HepG2 (cell line): Measurements from ENCODE around the gene SH3YL1. TPM values are rescaled to one million over a fixed set of nuclear protein-coding genes. Genes with fewer than 3 reads are reported as not detected.
A peak's percentile ranks its signal among the peaks of the same experiment; 100 is the strongest.
"Not testable (repeated sequence)": the region's sequence is repeated elsewhere in the genome, so short reads cannot be mapped to it uniquely, and the experiment has no call there.

Experiments
- BORCS8-MEF2B ChIP-seq: sonication (generic); formaldehyde crosslinking; IDR thresholded peaks from 2 replicates; pipeline ENCODE4 v1.8.0; 2022; ENCODE audit warnings: mild to moderate bottlenecking, missing genetic modification reagents
- FOSL2 ChIP-seq: sonication (generic); formaldehyde crosslinking; IDR thresholded peaks from 2 replicates; pipeline ENCODE4 v1.4.0; 2020; ENCODE audit warnings: missing genetic modification reagents
- FOXA3 ChIP-seq: IDR thresholded peaks from 2 replicates; pipeline ENCODE4 v1.6.1; 2016; ENCODE audit warnings: missing genetic modification reagents, missing compliant biosample characterization
- GATAD2A ChIP-seq: IDR thresholded peaks from 2 replicates; pipeline ENCODE4 v1.6.1; 2016
- HOXA5 ChIP-seq: sonication (generic); formaldehyde crosslinking; IDR thresholded peaks from 2 replicates; pipeline ENCODE4 v1.4.0; 2020; ENCODE audit warnings: missing genetic modification reagents
- KAT8 ChIP-seq: IDR thresholded peaks from 2 replicates; pipeline ENCODE4 v1.6.1; 2016; ENCODE audit warnings: missing genetic modification reagents, missing compliant biosample characterization
- LCORL ChIP-seq, 2 experiments: fragments of 450-650 bp in 1 of 2; sonication (generic) in 1 of 2; formaldehyde crosslinking in 1 of 2; IDR thresholded peaks; 2 replicates each; pipeline versions ENCODE4 v1.5.0 to v1.6.1; 2017 to 2020; ENCODE audit warnings: antibody characterized with exemption in 1 of 2, missing genetic modification reagents in 1 of 2
- MIER2 ChIP-seq: IDR thresholded peaks from 2 replicates; pipeline ENCODE4 v1.6.1; 2016; ENCODE audit warnings: missing biosample characterization, missing genetic modification reagents
- PATZ1 ChIP-seq: sonication (generic); formaldehyde crosslinking; IDR thresholded peaks from 2 replicates; pipeline ENCODE4 v1.4.0; 2020; ENCODE audit warnings: missing genetic modification reagents
- PHF21A ChIP-seq: sonication (generic); formaldehyde crosslinking; IDR thresholded peaks from 2 replicates; pipeline ENCODE4 v1.5.0; 2020; ENCODE audit warnings: mild to moderate bottlenecking, missing genetic modification reagents
- RXRB ChIP-seq: IDR thresholded peaks from 2 replicates; pipeline ENCODE4 v1.6.1; 2016; ENCODE audit warnings: borderline replicate concordance, missing genetic modification reagents, missing compliant biosample characterization
- SALL1 ChIP-seq: sonication (generic); formaldehyde crosslinking; IDR thresholded peaks from 2 replicates; pipeline ENCODE4 v1.8.0; 2022; ENCODE audit warnings: mild to moderate bottlenecking, missing genetic modification reagents
- SAP130 ChIP-seq: IDR thresholded peaks from 2 replicates; pipeline ENCODE4 v1.6.1; 2016; ENCODE audit warnings: low read depth
- SMC3 ChIP-seq: IDR thresholded peaks from 2 replicates; pipeline ENCODE4 v1.6.1; 2011; ENCODE audit warnings: low read length, improper control_type of control experiment
- SOX13 ChIP-seq, 3 experiments: fragments of 450-650 bp in 1 of 3; sonication (generic) in 1 of 3; formaldehyde crosslinking in 1 of 3; IDR thresholded peaks in 2 of 3; conservative IDR thresholded peaks in 1 of 3; 2 replicates each; pipeline versions ENCODE4 v1.5.0 to v1.6.1; 2016 to 2020; ENCODE audit warnings: antibody characterized with exemption in 1 of 3, mild to moderate bottlenecking in 1 of 3, missing compliant biosample characterization in 1 of 3, missing genetic modification reagents in 1 of 3, moderate library complexity in 1 of 3
- SOX6 ChIP-seq, 2 experiments: fragments of 450-650 bp in 1 of 2; sonication (generic) in 1 of 2; formaldehyde crosslinking in 1 of 2; IDR thresholded peaks; 2 replicates each; pipeline versions ENCODE4 v1.4.0 to v1.6.1; 2017 to 2020; ENCODE audit warnings: antibody characterized with exemption in 1 of 2, mild to moderate bottlenecking in 1 of 2, missing genetic modification reagents in 1 of 2
- UBTF ChIP-seq: sonication (generic); formaldehyde crosslinking; IDR thresholded peaks from 2 replicates; pipeline ENCODE4 v1.4.0; 2020; ENCODE audit warnings: mild to moderate bottlenecking, missing genetic modification reagents
- ZMYM4 ChIP-seq: sonication (generic); formaldehyde crosslinking; IDR thresholded peaks from 2 replicates; pipeline ENCODE4 v1.8.1; 2023; ENCODE audit warnings: mild to moderate bottlenecking, missing genetic modification reagents
- ZNF280D ChIP-seq: sonication (generic); formaldehyde crosslinking; IDR thresholded peaks from 2 replicates; pipeline ENCODE4 v1.5.1; 2020; ENCODE audit warnings: mild to moderate bottlenecking, missing genetic modification reagents
- ZNF331 ChIP-seq: sonication (generic); formaldehyde crosslinking; IDR thresholded peaks from 2 replicates; pipeline ENCODE4 v1.4.0; 2020; ENCODE audit warnings: missing genetic modification reagents
- ZNF350 ChIP-seq: sonication (generic); formaldehyde crosslinking; IDR thresholded peaks from 2 replicates; pipeline ENCODE4 v1.4.0; 2020; ENCODE audit warnings: mild to moderate bottlenecking, low read depth, missing genetic modification reagents, borderline replicate concordance
- ZNF501 ChIP-seq: sonication (generic); formaldehyde crosslinking; IDR thresholded peaks from 2 replicates; pipeline ENCODE4 v1.5.1; 2020; ENCODE audit warnings: mild to moderate bottlenecking, moderate library complexity, missing genetic modification reagents
- ZNF781 ChIP-seq: sonication (generic); formaldehyde crosslinking; IDR thresholded peaks from 2 replicates; pipeline ENCODE4 v1.5.1; 2020; ENCODE audit warnings: borderline replicate concordance, mild to moderate bottlenecking, missing genetic modification reagents; ENCODE audit errors: not compliant biosample characterization
- polyA plus RNA-seq, 8 experiments: library from polyadenylated mRNA; depleted of rRNA in 3 of 8; stranded (reverse) in 7 of 8; unstranded in 1 of 8; fragments of >200 nt; fragmentation: Illumina TruSeq in 4 of 8; extraction: Trizol in 4 of 8; gene quantifications; 2 replicates each; pipeline versions ENCODE4 v1.2.1 to v1.2.3, GENCODE V29; 2011 to 2016; ENCODE audit warnings: low read depth in 4 of 8, missing spikeins in 1 of 8, mixed read lengths in 1 of 8; ENCODE audit not compliant: insufficient read depth in 1 of 8
- total RNA-seq, 5 experiments: library from RNA; depleted of rRNA; stranded (reverse); fragments of >200 nt; fragmentation: Illumina TruSeq; extraction: Trizol; gene quantifications; 2 replicates each; pipeline ENCODE4 v1.2.3, GENCODE V29; 2016; ENCODE audit warnings: low read depth in 1 of 5

Gene SH3YL1
- total and polyA plus RNA-seq, 2 of the 13 experiments (the other 11 are each of a cell fraction or from before 2014, with no cell fraction given), result 13.0 to 48.2 TPM

GRCh38 chr2:172120-172519 lies 91.7 kb downstream of the SH3YL1 start (continued):
- peak; percentile 58 for TF ChIP-seq RXRB (CRISPR knock-in tag)
- not testable (repeated sequence) for TF ChIP-seq LCORL, SOX6, SOX13 (IDR thresholded peaks at IDR 0.05)
- peak; percentile 76 for TF ChIP-seq LCORL (CRISPR knock-in tag; IDR thresholded peaks at IDR 0.05)
- 0 out of 2 replicates have a peak, but pooled peaks have one; percentile 28 for TF ChIP-seq BORCS8-MEF2B
- peak; percentile 14; the same call in 1 of the 2 replicates for TF ChIP-seq FOXA3 (CRISPR knock-in tag)
- TF ChIP-seq FOSL2 (CRISPR knock-in tag), result peak; percentile 47; the same call in 1 of the 2 replicates
- TF ChIP-seq PHF21A (CRISPR knock-in tag), result 0 out of 2 replicates have a peak, but pooled peaks have one; percentile 21
- peak; percentile 41; the same call in 1 of the 2 replicates for TF ChIP-seq GATAD2A (CRISPR knock-in tag)
- TF ChIP-seq PATZ1, result peak; percentile 57; the same call in 1 of the 2 replicates
- 0 out of 2 replicates have a peak, but pooled peaks have one; percentile 29 for TF ChIP-seq HOXA5 (CRISPR knock-in tag)
- TF ChIP-seq ZNF331 (CRISPR knock-in tag), result peak; percentile 44; the same call in 1 of the 2 replicates
- peak; percentile 34 for TF ChIP-seq ZNF781
- 0 out of 2 replicates have a peak, but pooled peaks have one; percentile 37 for TF ChIP-seq MIER2
- TF ChIP-seq ZNF350 (CRISPR knock-in tag), result peak; percentile 47; the same call in 1 of the 2 replicates
- peak; percentile 54; the same call in 1 of the 2 replicates for TF ChIP-seq ZMYM4 (CRISPR knock-in tag)
- TF ChIP-seq SAP130, result peak; percentile 56; the same call in 1 of the 2 replicates
- peak; percentile 56; the same call in 1 of the 2 replicates for TF ChIP-seq KAT8 (CRISPR knock-in tag)
- TF ChIP-seq SMC3, result peak; percentile 97
- TF ChIP-seq SOX6 (CRISPR knock-in tag; IDR thresholded peaks at IDR 0.05), result 0 out of 2 replicates have a peak, but pooled peaks have one; percentile 23
- peak; percentile 78 for TF ChIP-seq ZNF501 (CRISPR knock-in tag)
- TF ChIP-seq ZNF280D (CRISPR knock-in tag), result 0 out of 2 replicates have a peak, but pooled peaks have one; percentile 30
- peak; percentile 22; the same call in 1 of the 2 replicates for TF ChIP-seq UBTF (CRISPR knock-in tag)
- peak in 1 of 2 experiments; percentile 26; a peak in 1 of 4 replicates for TF ChIP-seq SOX13 (CRISPR knock-in tag; conservative IDR thresholded peaks at IDR 0.05 in 1 of 2, IDR thresholded peaks at IDR 0.05 in 1 of 2)
- TF ChIP-seq SALL1, result peak; percentile 74
